Stimulated activated CD8-positive, alpha-beta memory T cell treated with anti-CD3 and anti-CD28 coated beads, Interleukin-2, amount 100 ng/mL, for 48 hours (primary cell): ENCODE results near the gene OLAH.
"Not testable (repeated sequence)": the region's sequence is repeated elsewhere in the genome, so short reads cannot be mapped to it uniquely, and the experiment has no call there.

ENCODE experiments used
- DNase-seq, 2 donors: peaks; one replicate each; pipeline ENCODE4 v3.0.0-alpha.2; 2020; ENCODE audit warnings: low read depth in 2 of 2

OLAH gene

DNA sequence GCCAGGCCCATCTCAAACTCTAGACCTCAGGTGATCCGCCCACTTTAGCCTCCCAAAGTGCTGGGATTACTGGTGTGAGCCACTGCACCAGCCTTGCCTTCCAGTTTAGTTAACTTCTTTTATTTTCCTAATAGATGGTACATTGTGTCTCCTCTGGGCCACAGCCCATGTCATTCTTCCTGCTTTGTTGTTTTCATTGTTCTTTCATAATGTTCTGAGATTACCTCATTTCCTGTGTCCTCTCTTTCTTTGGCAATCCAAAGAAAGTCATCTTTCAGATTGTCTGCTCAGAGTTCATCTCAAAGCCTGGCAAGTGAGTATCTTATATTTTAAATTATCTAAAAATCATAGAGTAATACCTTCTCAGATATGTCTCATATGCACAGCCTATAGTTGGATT, at the start of gene OLAH:
OLAH (plus strand) TSS at position 270 of the 400 bp plus-strand sequence. CDS start 3,346 bp downstream, outside the sequence.
- no peak for DNase-seq

GRCh38 chr10:14995964-14996565, 47.7 kb upstream of the OLAH start:
- DNase-seq, result no peak

DNA sequence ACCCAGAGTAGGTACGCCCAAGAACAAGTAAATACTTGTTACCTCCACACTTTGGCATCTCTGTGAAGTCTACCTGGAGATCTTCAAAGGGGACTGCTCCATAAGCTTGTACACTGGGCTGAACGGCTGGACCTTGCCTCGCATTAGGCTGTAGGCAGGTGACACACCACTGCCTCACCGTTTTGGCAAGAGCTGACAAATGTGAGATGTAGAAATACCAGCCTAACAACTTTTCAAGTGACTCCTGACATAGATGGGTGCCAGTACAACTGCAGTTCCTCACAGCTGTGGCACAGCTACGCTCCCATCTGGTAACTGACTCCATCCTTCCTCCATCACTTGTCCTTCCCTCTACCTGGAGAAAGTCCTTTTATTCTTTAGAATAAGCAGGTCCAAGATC, 30.2 kb upstream of the OLAH start:
- not testable (repeated sequence) for DNase-seq

DNA sequence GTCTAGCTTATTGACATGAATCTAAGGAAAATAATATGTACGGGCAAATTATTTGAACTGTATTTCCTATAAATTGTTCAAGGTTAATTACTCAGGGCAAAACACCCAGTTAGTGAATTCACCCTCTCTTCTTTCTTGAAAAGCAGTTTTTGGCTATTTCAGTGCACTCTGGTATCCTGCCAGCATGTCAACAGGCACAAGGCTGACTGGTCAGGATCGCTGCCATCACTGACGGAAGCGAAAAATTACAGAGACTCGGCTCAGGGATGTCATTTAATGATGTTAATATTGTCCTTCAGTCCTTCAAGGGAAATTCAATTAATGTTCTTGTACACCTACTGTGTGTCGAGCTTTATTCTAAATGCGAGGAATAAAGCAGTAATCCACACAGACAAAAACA, 28.3 kb upstream of the OLAH start:
- no peak for DNase-seq

GRCh38 chr10:15020966-15021365, 22.8 kb upstream of the OLAH start:
- DNase-seq, result not testable (repeated sequence)

DNA sequence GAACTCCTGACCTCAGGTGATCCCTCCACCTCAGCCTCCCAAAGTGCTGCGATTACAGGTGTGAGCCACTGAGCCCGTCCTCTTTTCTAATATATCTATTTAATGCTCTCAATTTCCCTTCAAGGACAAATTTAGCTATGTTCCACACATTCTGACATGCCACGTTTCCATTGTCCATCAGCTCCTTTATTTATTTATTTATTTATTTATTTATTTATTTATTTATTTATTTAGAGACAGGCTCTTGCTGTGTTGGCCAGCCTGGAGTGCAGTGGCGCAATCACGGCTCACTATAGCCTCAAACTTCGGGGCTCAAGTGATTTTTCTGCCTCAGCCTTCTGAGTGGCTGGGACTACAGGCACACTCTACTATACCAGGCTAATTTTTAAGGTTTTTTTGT, 20.7 kb upstream of the OLAH start:
- not testable (repeated sequence) for DNase-seq

DNA sequence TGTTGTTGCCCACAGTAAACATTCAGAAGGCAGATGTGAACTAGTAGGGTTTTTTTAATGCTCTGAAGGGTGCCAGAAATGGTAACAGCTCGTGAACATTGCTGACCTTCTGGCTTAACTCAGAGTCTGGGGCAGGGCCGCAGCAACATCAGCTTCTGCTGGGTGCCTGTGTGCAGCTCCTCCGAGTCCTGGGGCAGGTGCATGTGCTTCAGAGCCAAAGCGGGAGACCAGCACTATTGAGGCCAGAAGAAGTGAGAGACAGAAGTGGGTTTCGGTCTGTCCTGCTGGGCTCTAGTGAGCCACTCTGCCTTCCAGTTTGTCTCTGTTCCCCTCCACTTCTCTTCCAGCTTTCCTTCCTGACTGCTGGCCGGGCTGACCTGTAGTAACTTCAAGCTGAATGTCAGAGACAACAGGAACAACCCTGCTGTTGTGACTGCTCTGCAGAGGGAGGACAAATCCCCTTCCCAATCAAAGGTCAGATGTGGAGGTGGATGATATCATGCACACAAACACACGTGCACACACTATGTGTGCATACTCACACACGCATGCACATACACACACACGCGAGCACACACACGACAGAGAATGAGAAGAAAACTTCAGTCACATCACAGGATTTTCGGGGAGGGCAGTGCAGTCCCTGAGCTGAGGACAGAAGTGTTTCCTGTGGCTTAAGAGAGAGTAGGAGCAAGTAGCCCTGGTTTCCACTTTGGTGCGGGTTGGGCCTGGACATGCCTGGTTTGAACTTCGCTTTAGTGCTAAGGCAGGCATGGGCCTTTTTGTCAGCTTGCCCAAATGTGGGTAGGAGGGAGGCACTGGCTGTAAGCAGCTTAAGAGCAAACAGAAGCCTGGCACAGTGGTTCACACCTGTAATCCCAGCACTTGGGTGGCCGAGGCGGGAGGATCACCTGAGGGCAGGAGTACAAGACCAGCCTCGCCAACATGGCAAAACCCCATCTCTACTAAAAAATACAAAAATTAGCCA, 19.4 kb upstream of the OLAH start:
- not testable (repeated sequence) for DNase-seq

DNA sequence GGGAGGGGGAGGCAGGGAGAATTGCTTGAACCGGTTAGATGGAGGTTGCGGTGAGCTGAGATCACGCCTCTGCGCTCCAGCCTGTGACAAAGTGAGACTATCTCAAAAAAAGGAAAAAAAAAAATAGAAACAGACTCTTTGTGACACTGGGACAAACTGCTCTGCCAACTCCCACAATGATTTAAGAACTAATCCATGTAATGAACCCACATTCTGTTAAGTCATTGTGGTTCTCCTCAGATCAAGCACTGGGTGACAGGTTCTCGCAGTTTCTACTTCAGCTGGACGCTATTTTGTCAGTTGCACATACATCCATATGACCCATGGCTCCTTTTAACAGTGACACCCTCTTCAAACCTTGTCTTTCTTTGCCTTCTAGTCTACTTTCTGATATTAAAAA, 18.7 kb upstream of the OLAH start:
- DNase-seq, result not testable (repeated sequence)

- DNase-seq, result no peak
Observed at GRCh38 chr10:15027741-15028140, 16.0 kb upstream of the OLAH start.

DNA sequence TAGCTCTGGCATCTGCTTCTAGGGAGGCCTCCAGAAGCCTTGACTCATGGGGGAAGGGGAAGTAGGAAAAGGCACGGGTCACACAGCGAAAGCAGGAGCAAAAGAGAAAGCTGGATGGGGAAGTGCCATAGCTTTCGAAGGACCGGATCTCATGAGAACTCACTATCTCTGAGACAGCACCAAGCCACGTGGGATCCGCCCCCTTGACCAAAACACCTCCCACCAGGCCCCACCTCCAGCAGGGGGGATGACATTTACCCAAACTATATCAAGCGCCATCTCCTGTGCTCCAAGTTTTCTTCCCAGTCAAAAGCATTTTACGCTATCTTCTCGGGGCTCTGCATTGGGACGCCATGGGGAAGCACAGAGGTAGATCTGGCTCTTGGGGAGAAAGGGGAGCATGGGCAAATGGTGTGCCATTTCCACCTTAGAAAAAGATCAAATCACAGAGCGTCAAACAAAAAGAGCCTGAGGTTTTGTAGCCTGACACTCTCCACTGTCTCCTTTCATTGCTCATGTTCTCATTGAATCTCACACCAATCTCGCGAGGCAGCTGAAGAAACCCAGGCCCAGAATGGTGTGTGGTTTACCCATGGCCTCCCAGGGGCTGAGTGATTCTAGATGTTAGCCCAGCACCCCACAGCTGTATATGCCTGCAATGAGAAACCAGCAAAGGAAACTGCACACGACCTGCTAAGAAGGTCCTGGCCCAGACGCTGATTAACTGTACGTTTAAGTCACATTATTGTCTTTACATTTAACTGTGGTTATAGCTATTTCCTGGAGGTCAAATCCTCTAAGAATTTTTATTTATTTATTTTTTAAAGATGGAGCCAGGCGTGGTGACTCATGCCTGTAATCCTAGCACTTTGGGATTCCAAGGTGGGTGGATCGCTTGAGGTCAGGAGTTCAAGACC, 8.1 kb upstream of the OLAH start:
- no peak for DNase-seq

DNA sequence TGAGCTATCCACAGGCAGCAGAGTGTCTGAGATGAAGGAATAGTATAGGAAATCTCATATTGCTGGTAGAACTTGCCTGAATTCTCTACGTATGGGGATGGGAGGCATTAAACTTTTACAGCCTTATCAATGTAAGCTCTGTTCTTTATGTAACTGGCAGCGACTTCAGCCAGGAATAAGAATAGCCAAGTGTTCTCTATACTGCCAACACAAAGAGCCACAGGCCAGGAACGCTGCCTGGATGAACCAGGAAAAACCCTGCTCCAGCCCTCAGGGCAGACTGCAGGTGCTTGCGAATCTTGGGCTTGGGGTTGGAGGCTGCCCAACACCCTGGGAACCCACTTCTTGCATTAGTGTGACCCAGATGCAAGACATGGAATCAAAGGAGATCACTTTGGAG, 6.1 kb upstream of the OLAH start:
- DNase-seq, result no peak

- DNase-seq, result no peak
Observed at GRCh38 chr10:15038416-15038815, 5.3 kb upstream of the OLAH start.

DNA sequence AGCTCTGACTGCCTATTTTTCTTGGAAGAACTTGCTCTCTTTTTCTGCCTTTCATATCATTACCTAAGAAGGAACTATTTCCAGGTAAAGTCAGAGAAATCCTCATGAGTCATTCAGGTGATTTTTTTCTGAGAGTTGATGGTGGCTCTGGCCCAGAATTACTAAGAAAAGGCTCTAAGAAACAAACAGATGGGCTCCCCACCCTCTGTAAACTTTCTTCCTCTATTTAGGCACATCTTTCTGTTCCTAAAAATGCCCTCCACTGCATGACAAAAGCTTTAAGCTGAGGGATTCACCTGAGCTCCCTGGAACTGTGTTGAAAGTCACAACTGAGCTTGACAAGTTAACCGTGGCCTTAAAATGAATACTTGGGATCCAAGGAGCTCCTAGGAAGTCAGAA, 1.6 kb downstream of the OLAH start:
- no peak for DNase-seq

- no peak for DNase-seq
Observed at GRCh38 chr10:15046626-15047025, 2.9 kb downstream of the OLAH start.

DNA sequence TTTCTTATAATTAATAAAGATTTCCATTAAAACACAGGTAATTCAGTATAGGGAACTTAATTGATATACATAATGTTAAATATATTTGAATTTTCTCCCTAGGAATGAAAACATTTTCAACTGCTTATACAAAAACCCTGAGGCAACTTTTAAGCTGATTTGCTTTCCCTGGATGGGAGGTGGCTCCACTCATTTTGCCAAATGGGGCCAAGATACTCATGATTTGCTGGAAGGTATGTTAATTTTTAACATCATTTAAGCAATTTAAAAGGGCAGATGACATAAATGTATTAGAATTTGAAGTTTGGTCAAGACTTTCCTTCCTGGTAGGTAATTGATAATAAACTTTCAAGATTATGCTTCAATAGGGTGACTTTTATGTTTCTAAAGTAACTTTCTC, 5.8 kb downstream of the OLAH start:
- no peak for DNase-seq

DNA sequence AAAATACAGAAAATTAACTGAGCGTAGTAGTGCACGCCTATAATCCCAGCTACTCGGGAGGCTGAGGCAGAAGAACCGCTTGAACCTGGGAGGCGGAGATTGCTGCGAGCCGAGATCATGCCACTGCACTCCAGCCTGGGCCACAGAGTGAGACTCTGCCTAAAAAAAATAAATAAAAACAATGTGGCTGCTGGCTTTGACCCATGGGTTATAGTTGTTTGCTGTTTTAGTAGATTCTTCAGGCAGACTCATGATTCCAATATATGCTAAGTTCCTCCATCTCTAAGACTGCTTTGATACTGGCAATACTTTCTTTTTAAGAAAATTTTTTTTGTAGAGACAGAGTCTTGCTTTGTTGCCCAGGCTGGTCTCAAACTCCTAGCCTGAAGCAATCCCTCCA, 8.4 kb downstream of the OLAH start:
- no peak for DNase-seq

GRCh38 chr10:15053061-15053460, 9.3 kb downstream of the OLAH start:
- DNase-seq, result no peak

GRCh38 chr10:15058689-15059088, 14.9 kb downstream of the OLAH start:
- DNase-seq, result no peak

GRCh38 chr10:15059914-15060313, 16.2 kb downstream of the OLAH start:
- no peak for DNase-seq

DNA sequence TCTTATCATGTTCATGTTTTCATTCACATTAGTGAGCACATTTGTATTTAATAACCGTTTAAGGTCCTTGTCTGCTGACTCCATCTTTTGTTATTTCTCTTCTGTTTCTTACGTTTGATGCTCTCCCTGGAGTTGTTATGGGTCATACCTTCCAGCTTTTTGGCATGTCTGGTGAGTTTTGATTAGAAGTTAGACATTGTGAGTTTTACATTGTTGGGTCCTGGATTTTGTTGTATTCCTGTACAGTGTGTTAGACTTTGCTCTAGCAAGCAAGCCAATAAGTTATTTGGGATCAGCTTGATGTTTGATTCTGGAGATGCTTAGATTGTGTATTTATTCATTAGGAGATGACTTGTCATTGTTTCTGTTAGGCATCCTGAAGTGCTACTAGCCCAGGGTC, 16.9 kb downstream of the OLAH start:
- no peak for DNase-seq

GRCh38 chr10:15067154-15067553, 23.4 kb downstream of the OLAH start:
- DNase-seq, result no peak

- no peak for DNase-seq
Observed at GRCh38 chr10:15068802-15069201, 25.1 kb downstream of the OLAH start.
